HEK293 (cell line): ENCODE data around the gene NRL.
A peak's percentile ranks its signal among the peaks of the same experiment; 100 is the strongest.

Source experiments
- CTCF ChIA-PET: fragments of 350-600 bp; formaldehyde crosslinking; extraction: SDS; loops from one replicate; lab custom pipeline; 2021; ENCODE audit warnings: antibody characterized with exemption; lab: Yijun Ruan, JAX
- POLR2A ChIA-PET: fragments of 300-600 bp; formaldehyde crosslinking; extraction: SDS; loops from one replicate; lab custom pipeline; 2020; ENCODE audit warnings: antibody characterized with exemption, inconsistent platforms; lab: Yijun Ruan, JAX
- H3K27ac ChIP-seq: fragments of 200-500 bp; sonication (Bioruptor generic); 2 replicates; pipeline ENCODE4 v1.5.1; 2014; ENCODE audit warnings: low read depth, low read length, control low read depth, inconsistent platforms; ENCODE audit errors: extremely low read depth
- H3K36me3 ChIP-seq, 2 experiments: fragments of 200-500 bp in 1 of 2; sonication (Bioruptor generic) in 1 of 2; 1 replicate in 1 of 2; 2 replicates in 1 of 2; pipeline ENCODE4 v1.5.1; 2014 to 2017; ENCODE audit warnings: inconsistent platforms in 2 of 2, low read length in 2 of 2; ENCODE audit not compliant: control insufficient read depth in 2 of 2, insufficient read depth in 1 of 2
- H3K4me1 ChIP-seq: fragments of 200-500 bp; sonication (Bioruptor generic); 2 replicates; pipeline ENCODE4 v1.5.1; 2014; ENCODE audit warnings: mild to moderate bottlenecking, low read length, inconsistent platforms; ENCODE audit not compliant: control insufficient read depth, insufficient read depth
- H3K4me3 ChIP-seq: 2 replicates; pipeline ENCODE4 v1.5.1; 2011; ENCODE audit warnings: low read depth, mild to moderate bottlenecking, control low read depth, low read length, moderate library complexity
- H3K9me3 ChIP-seq: fragments of 200-500 bp; sonication (Bioruptor generic); 2 replicates; pipeline ENCODE4 v1.5.1; 2014; ENCODE audit warnings: low read depth, low read length, inconsistent platforms; ENCODE audit not compliant: control insufficient read depth, insufficient read depth
- BCL6B ChIP-seq: fragments of 450-650 bp; formaldehyde crosslinking; IDR thresholded peaks from 2 replicates; pipeline ENCODE4 v1.5.1; 2017; ENCODE audit warnings: missing biosample characterization, missing genetic modification characterization
- GLI2 ChIP-seq: fragments of 450-650 bp; formaldehyde crosslinking; IDR thresholded peaks from 2 replicates; pipeline ENCODE4; 2017; ENCODE audit warnings: missing biosample characterization, missing genetic modification characterization, low read depth, borderline replicate concordance
- KLF8 ChIP-seq: fragments of 450-650 bp; formaldehyde crosslinking; IDR thresholded peaks from 2 replicates; pipeline ENCODE4 v1.5.1; 2016; ENCODE audit warnings: missing biosample characterization, missing genetic modification characterization
- SP3 ChIP-seq: fragments of 450-650 bp; formaldehyde crosslinking; IDR thresholded peaks from 2 replicates; pipeline ENCODE4 v1.5.1; 2016; ENCODE audit warnings: missing biosample characterization, missing genetic modification characterization
- TCF7L2 ChIP-seq: IDR thresholded peaks from 2 replicates; pipeline ENCODE4 v1.6.1; 2011; ENCODE audit warnings: low read depth, mild to moderate bottlenecking, inconsistent platforms, low read length, moderate library complexity, borderline replicate concordance
- ZEB2 ChIP-seq: fragments of 450-650 bp; formaldehyde crosslinking; IDR thresholded peaks from 2 replicates; pipeline ENCODE4 v1.5.1; 2016; ENCODE audit warnings: missing biosample characterization, missing genetic modification characterization
- ZNF112 ChIP-seq: fragments of 450-650 bp; formaldehyde crosslinking; IDR thresholded peaks from 2 replicates; pipeline ENCODE4 v1.5.0; 2017; ENCODE audit warnings: missing biosample characterization, missing genetic modification characterization
- ZNF169 ChIP-seq: fragments of 450-650 bp; formaldehyde crosslinking; IDR thresholded peaks from 2 replicates; pipeline ENCODE4 v1.5.1; 2016; ENCODE audit warnings: missing biosample characterization, missing genetic modification characterization
- ZNF174 ChIP-seq: fragments of 450-650 bp; formaldehyde crosslinking; IDR thresholded peaks from 2 replicates; pipeline ENCODE4 v1.5.0; 2017; ENCODE audit warnings: missing biosample characterization, mild to moderate bottlenecking, missing genetic modification characterization
- ZNF184 ChIP-seq: fragments of 450-650 bp; IDR thresholded peaks from 2 replicates; pipeline ENCODE4 v1.5.1; 2018; ENCODE audit warnings: missing biosample characterization, mild to moderate bottlenecking, missing genetic modification characterization
- ZNF202 ChIP-seq: fragments of 450-650 bp; formaldehyde crosslinking; IDR thresholded peaks from 2 replicates; pipeline ENCODE4 v1.5.1; 2016; ENCODE audit warnings: missing biosample characterization, missing genetic modification characterization, borderline replicate concordance
- ZNF302 ChIP-seq: fragments of 450-650 bp; formaldehyde crosslinking; IDR thresholded peaks from 2 replicates; pipeline ENCODE4 v1.5.1; 2016; ENCODE audit warnings: missing biosample characterization, missing genetic modification characterization, low read depth
- ZNF362 ChIP-seq: fragments of 450-650 bp; formaldehyde crosslinking; IDR thresholded peaks from 2 replicates; pipeline ENCODE4 v1.5.1; 2016; ENCODE audit warnings: missing biosample characterization, missing genetic modification characterization
- ZNF426 ChIP-seq: fragments of 450-650 bp; formaldehyde crosslinking; IDR thresholded peaks from 2 replicates; pipeline ENCODE4 v1.5.1; 2017; ENCODE audit warnings: missing biosample characterization, missing genetic modification characterization, mild to moderate bottlenecking, inconsistent platforms, moderate library complexity
- ZNF521 ChIP-seq: fragments of 450-650 bp; formaldehyde crosslinking; IDR thresholded peaks from 2 replicates; pipeline ENCODE4 v1.5.1; 2017; ENCODE audit warnings: missing biosample characterization, mild to moderate bottlenecking, missing genetic modification characterization
- ZNF544 ChIP-seq: fragments of 450-650 bp; formaldehyde crosslinking; IDR thresholded peaks from 2 replicates; pipeline ENCODE4 v1.5.0; 2017; ENCODE audit warnings: missing biosample characterization, missing genetic modification characterization
- ZNF600 ChIP-seq: fragments of 450-650 bp; formaldehyde crosslinking; IDR thresholded peaks from 2 replicates; pipeline ENCODE4 v1.5.1; 2016; ENCODE audit warnings: missing biosample characterization, missing genetic modification characterization
- ZNF670 ChIP-seq: fragments of 450-650 bp; formaldehyde crosslinking; IDR thresholded peaks from 2 replicates; pipeline ENCODE4 v1.5.1; 2016; ENCODE audit warnings: missing biosample characterization, missing genetic modification characterization, low read depth
- ZNF785 ChIP-seq: fragments of 450-650 bp; formaldehyde crosslinking; IDR thresholded peaks from 2 replicates; pipeline ENCODE4 v1.5.1; 2016; ENCODE audit warnings: missing biosample characterization, missing genetic modification characterization
- ZNF791 ChIP-seq: fragments of 450-650 bp; formaldehyde crosslinking; IDR thresholded peaks from 2 replicates; pipeline ENCODE4 v1.5.1; 2016; ENCODE audit warnings: missing biosample characterization, missing genetic modification characterization
- ZXDB ChIP-seq: fragments of 450-650 bp; formaldehyde crosslinking; IDR thresholded peaks from 2 replicates; pipeline ENCODE4 v1.5.1; 2016; ENCODE audit warnings: missing biosample characterization, missing genetic modification characterization
- TF ChIP-seq, protein P1 (sequence below): fragments of 450-650 bp; formaldehyde crosslinking; IDR thresholded peaks from 2 replicates; pipeline ENCODE4 v1.5.1; 2016; ENCODE audit warnings: missing biosample characterization, missing genetic modification characterization

NRL gene

GRCh38 chr14:24070285-24071143 is 44.2 kb downstream of the NRL start:
- H3K36me3 ChIP-seq = no peaks in the 10 kb centered on the region
- H3K9me3 ChIP-seq = no peaks in the 10 kb centered on the region
- TF ChIP-seq, protein P1, sequence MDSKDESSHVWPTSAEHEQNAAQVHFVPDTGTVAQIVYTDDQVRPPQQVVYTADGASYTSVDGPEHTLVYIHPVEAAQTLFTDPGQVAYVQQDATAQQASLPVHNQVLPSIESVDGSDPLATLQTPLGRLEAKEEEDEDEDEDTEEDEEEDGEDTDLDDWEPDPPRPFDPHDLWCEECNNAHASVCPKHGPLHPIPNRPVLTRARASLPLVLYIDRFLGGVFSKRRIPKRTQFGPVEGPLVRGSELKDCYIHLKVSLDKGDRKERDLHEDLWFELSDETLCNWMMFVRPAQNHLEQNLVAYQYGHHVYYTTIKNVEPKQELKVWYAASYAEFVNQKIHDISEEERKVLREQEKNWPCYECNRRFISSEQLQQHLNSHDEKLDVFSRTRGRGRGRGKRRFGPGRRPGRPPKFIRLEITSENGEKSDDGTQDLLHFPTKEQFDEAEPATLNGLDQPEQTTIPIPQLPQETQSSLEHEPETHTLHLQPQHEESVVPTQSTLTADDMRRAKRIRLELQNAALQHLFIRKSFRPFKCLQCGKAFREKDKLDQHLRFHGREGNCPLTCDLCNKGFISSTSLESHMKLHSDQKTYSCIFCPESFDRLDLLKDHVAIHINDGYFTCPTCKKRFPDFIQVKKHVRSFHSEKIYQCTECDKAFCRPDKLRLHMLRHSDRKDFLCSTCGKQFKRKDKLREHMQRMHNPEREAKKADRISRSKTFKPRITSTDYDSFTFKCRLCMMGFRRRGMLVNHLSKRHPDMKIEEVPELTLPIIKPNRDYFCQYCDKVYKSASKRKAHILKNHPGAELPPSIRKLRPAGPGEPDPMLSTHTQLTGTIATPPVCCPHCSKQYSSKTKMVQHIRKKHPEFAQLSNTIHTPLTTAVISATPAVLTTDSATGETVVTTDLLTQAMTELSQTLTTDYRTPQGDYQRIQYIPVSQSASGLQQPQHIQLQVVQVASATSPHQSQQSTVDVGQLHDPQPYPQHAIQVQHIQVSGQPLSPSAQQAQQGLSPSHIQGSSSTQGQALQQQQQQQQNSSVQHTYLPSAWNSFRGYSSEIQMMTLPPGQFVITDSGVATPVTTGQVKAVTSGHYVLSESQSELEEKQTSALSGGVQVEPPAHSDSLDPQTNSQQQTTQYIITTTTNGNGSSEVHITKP (tag by site-specific recombination) = peak; percentile 47
- TF ChIP-seq ZNF184 (tag by site-specific recombination) = no peak
- TF ChIP-seq ZNF600 (tag by site-specific recombination) = peak; percentile 17; the same call in 1 of the 2 replicates
- ChIA-PET CTCF (interaction anchor here (0.9 to 3.5 kb wide), 3 partner anchors 10 to 19 kb away, joined by 4 to 17 read pairs (median 17); no protein-coding TSS in a partner anchor), POLR2A (interaction anchor here (1.2 kb wide), 1 partner anchor 23 kb away, joined by 4 read pairs; the partner anchor contains the start of gene PCK2)
- H3K4me3 ChIP-seq = no peak overlapping the region
- H3K4me1 ChIP-seq = no peaks in the 10 kb centered on the region
- no peak overlapping the region for H3K27ac ChIP-seq

DNA sequence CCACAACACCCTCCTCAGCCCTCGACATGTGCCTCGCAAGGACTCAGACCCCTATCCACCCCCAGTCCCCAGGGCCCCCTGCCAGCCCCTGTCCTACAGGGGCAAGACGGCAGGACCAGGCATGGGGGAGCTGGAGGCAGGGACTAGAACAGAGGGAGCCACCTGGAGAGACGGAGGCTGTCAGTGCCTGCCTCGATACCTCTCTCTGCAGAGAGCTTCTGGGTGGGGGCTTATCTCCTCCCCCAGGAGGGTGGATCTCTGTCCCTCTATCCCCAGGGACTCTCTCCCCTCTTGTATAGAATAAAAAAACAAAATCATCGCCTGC is 45.4 kb downstream of the NRL start:
- ChIA-PET CTCF (interaction anchor here (2.5 to 3.5 kb wide), 2 partner anchors 11 to 21 kb away, joined by 17 read pairs; no protein-coding TSS in a partner anchor), POLR2A (no interaction called here)
- Histone ChIP-seq H3K4me3 (no peak overlapping the region), H3K36me3 (no peaks in the 10 kb centered on the region), H3K4me1 (no peaks in the 10 kb centered on the region), H3K9me3 (no peaks in the 10 kb centered on the region), H3K27ac (no peak overlapping the region)
- TF ChIP-seq ZNF544 (tag by site-specific recombination) = no peak
- TF ChIP-seq BCL6B = no peak
- no peak for TF ChIP-seq ZNF174 (tag by site-specific recombination)
- no peak for TF ChIP-seq TCF7L2
- TF ChIP-seq ZNF785 (tag by site-specific recombination) = no peak
- TF ChIP-seq ZNF112 = no peak
- TF ChIP-seq ZNF426 (tag by site-specific recombination) = no peak
- no peak for TF ChIP-seq GLI2 (tag by site-specific recombination)
- TF ChIP-seq ZNF202 (tag by site-specific recombination) = no peak
- no peak for TF ChIP-seq ZNF169 (tag by site-specific recombination)
- no peak for TF ChIP-seq ZNF362
- TF ChIP-seq ZNF670 (tag by site-specific recombination) = no peak
- no peak for TF ChIP-seq ZNF791 (tag by site-specific recombination)
- no peak for TF ChIP-seq ZEB2 (tag by site-specific recombination)
- TF ChIP-seq ZNF302 (tag by site-specific recombination) = no peak
- no peak for TF ChIP-seq ZXDB (tag by site-specific recombination)
- TF ChIP-seq ZNF184 (tag by site-specific recombination) = no peak
- TF ChIP-seq KLF8 (tag by site-specific recombination) = no peak
- no peak for TF ChIP-seq ZNF521 (tag by site-specific recombination)
- no peak for TF ChIP-seq SP3 (tag by site-specific recombination)
